GM18526 (cell line): ENCODE measurements around the gene PDE3A.

Experiments used
- POLR2A ChIP-seq: IDR thresholded peaks from 3 replicates; pipeline ENCODE4 v1.6.1; 2011; ENCODE audit not compliant: insufficient read length; ENCODE audit errors: extremely low read depth

Gene PDE3A

GRCh38 chr12:20513189-20513588 is 144.9 kb downstream of the PDE3A start:
- TF ChIP-seq POLR2A = no peak

GRCh38 chr12:20514598-20514997 is 146.3 kb downstream of the PDE3A start:
- TF ChIP-seq POLR2A = no peak

- no peak for TF ChIP-seq POLR2A
Observed at GRCh38 chr12:20520532-20520931, 152.2 kb downstream of the PDE3A start.

- TF ChIP-seq POLR2A = no peak
Observed at GRCh38 chr12:20523658-20524057, 155.3 kb downstream of the PDE3A start.

- TF ChIP-seq POLR2A = no peak
Observed at GRCh38 chr12:20524113-20524512, 155.8 kb downstream of the PDE3A start.

- TF ChIP-seq POLR2A = no peak
Observed at GRCh38 chr12:20525064-20525610, 156.8 kb downstream of the PDE3A start.

- no peak for TF ChIP-seq POLR2A
Observed at GRCh38 chr12:20527417-20528163, 159.3 kb downstream of the PDE3A start.

- no peak for TF ChIP-seq POLR2A
Observed at GRCh38 chr12:20528208-20528607, 159.9 kb downstream of the PDE3A start.

- TF ChIP-seq POLR2A = no peak
Observed at GRCh38 chr12:20546267-20546666, 177.9 kb downstream of the PDE3A start.

- no peak for TF ChIP-seq POLR2A
Observed at GRCh38 chr12:20547816-20548575, 179.7 kb downstream of the PDE3A start.

- TF ChIP-seq POLR2A = no peak
Observed at GRCh38 chr12:20548611-20549010, 180.3 kb downstream of the PDE3A start.

- no peak for TF ChIP-seq POLR2A
Observed at GRCh38 chr12:20549108-20549719, 180.9 kb downstream of the PDE3A start.

GRCh38 chr12:20555015-20555414 is 186.7 kb downstream of the PDE3A start:
- TF ChIP-seq POLR2A = no peak

GRCh38 chr12:20555771-20556170 is 187.4 kb downstream of the PDE3A start:
- no peak for TF ChIP-seq POLR2A

GRCh38 chr12:20557096-20557495 is 188.8 kb downstream of the PDE3A start:
- TF ChIP-seq POLR2A = no peak

GRCh38 chr12:20560935-20561334 is 192.6 kb downstream of the PDE3A start:
- no peak for TF ChIP-seq POLR2A
